IgD-negative memory B cell (primary cell): ENCODE measurements around the gene FAM76A. TPM values are rescaled to one million over a fixed set of nuclear protein-coding genes. Genes with fewer than 3 reads are reported as not detected.

Source experiments
- H3K27ac Mint-ChIP-seq, 3 donors: one replicate each; pipeline ENCODE4 v1.8.0; 2020 to 2022; ENCODE audit warnings: mild to moderate bottlenecking in 3 of 3, mixed read lengths in 3 of 3, moderate library complexity in 1 of 3
- H3K27me3 Mint-ChIP-seq: one replicate; pipeline ENCODE4 v1.8.0; 2021; ENCODE audit warnings: mixed read lengths
- H3K36me3 Mint-ChIP-seq: one replicate; pipeline ENCODE4 v1.8.0; 2020; ENCODE audit warnings: mild to moderate bottlenecking, mixed read lengths
- H3K4me1 Mint-ChIP-seq, 3 donors: one replicate each; pipeline ENCODE4 v1.8.0; 2020 to 2022; ENCODE audit warnings: mixed read lengths in 3 of 3, mild to moderate bottlenecking in 1 of 3
- H3K4me3 Mint-ChIP-seq, 4 donors: one replicate each; pipeline ENCODE4 v1.8.0; 2020 to 2022; ENCODE audit warnings: mild to moderate bottlenecking in 4 of 4, mixed read lengths in 4 of 4, moderate library complexity in 3 of 4
- H3K9me3 Mint-ChIP-seq, 3 donors: one replicate each; pipeline ENCODE4 v1.8.0; 2020 to 2021; ENCODE audit warnings: mixed read lengths in 3 of 3, mild to moderate bottlenecking in 1 of 3
- polyA plus RNA-seq: library from polyadenylated mRNA; unstranded; fragments of 300-500 nt; fragmentation: Illumina TruSeq; gene quantifications from one replicate; pipeline ENCODE4 v1.2.3, GENCODE V29; 2021

The FAM76A gene
- polyA plus RNA-seq, 1 donor from 2014 or later, result 6.5 TPM

GRCh38 chr1:27710574-27710973 is 15.2 kb upstream of the FAM76A start:
- H3K27me3 Mint-ChIP-seq, result peaks cover 2% of the 10 kb centered on the region
- H3K27ac Mint-ChIP-seq, result no peak overlapping the region
- no peak overlapping the region for H3K4me3 Mint-ChIP-seq
- H3K36me3 Mint-ChIP-seq, result no peaks in the 10 kb centered on the region
- H3K4me1 Mint-ChIP-seq, result peaks cover 0 to 2% (median 0%) of the 10 kb centered on the region in 3 donors
- peaks cover 2 to 6% (median 2%) of the 10 kb centered on the region in 3 donors for H3K9me3 Mint-ChIP-seq

GRCh38 chr1:27713139-27713725 is 12.5 kb upstream of the FAM76A start:
- peaks cover 6% of the 10 kb centered on the region for H3K27me3 Mint-ChIP-seq
- H3K9me3 Mint-ChIP-seq, result peaks cover 2 to 15% (median 12%) of the 10 kb centered on the region in 3 donors
- H3K27ac Mint-ChIP-seq, result no peak overlapping the region
- H3K4me1 Mint-ChIP-seq, result no peaks in the 10 kb centered on the region
- H3K4me3 Mint-ChIP-seq, result no peak overlapping the region
- H3K36me3 Mint-ChIP-seq, result peaks cover 3% of the 10 kb centered on the region

- Mint-ChIP-seq H3K36me3 (peaks cover 3% of the 10 kb centered on the region), H3K27ac (no peak overlapping the region), H3K4me1 (no peaks in the 10 kb centered on the region), H3K4me3 (peak overlapping the region in 1 of 4 donors; percentile 70), H3K9me3 (peaks cover 0 to 13% (median 12%) of the 10 kb centered on the region in 3 donors), H3K27me3 (peaks cover 4% of the 10 kb centered on the region)
Observed at GRCh38 chr1:27713869-27714513, 11.8 kb upstream of the FAM76A start.

GRCh38 chr1:27716262-27716895 is 9.4 kb upstream of the FAM76A start:
- peaks cover 4% of the 10 kb centered on the region for H3K27me3 Mint-ChIP-seq
- H3K9me3 Mint-ChIP-seq, result peaks cover 0 to 13% (median 12%) of the 10 kb centered on the region in 3 donors
- H3K36me3 Mint-ChIP-seq, result peaks cover 3% of the 10 kb centered on the region
- H3K4me1 Mint-ChIP-seq, result no peaks in the 10 kb centered on the region
- H3K4me3 Mint-ChIP-seq, result no peak overlapping the region
- no peak overlapping the region for H3K27ac Mint-ChIP-seq

GRCh38 chr1:27719286-27720251 is 6.2 kb upstream of the FAM76A start:
- Mint-ChIP-seq H3K4me3 (no peak overlapping the region), H3K27me3 (peaks cover 4% of the 10 kb centered on the region), H3K27ac (no peak overlapping the region), H3K9me3 (peaks cover 0 to 13% (median 10%) of the 10 kb centered on the region in 3 donors), H3K36me3 (peaks cover 3% of the 10 kb centered on the region), H3K4me1 (peaks cover 0 to 2% (median 0%) of the 10 kb centered on the region in 3 donors)

GRCh38 chr1:27724961-27725373 is 794 bp upstream of the FAM76A start:
- H3K9me3 Mint-ChIP-seq, result no peaks in the 10 kb centered on the region
- peaks cover 8 to 20% (median 18%) of the 10 kb centered on the region in 3 donors for H3K4me1 Mint-ChIP-seq
- peaks cover 1% of the 10 kb centered on the region for H3K36me3 Mint-ChIP-seq
- H3K4me3 Mint-ChIP-seq, result peak overlapping the region; percentile 86 to 98 (median 93)
- H3K27me3 Mint-ChIP-seq, result no peaks in the 10 kb centered on the region
- peak overlapping the region; percentile 91 to 99 (median 99) for H3K27ac Mint-ChIP-seq

- Mint-ChIP-seq H3K27me3 (no peaks in the 10 kb centered on the region), H3K4me3 (peak overlapping the region; percentile 90 to 98 (median 90)), H3K36me3 (peaks cover 1% of the 10 kb centered on the region), H3K4me1 (peaks cover 10 to 22% (median 18%) of the 10 kb centered on the region in 3 donors), H3K27ac (peak overlapping the region; percentile 88 to 97 (median 91)), H3K9me3 (no peaks in the 10 kb centered on the region)
Observed at GRCh38 chr1:27726173-27727044, 648 bp downstream of the FAM76A start.

- H3K4me1 Mint-ChIP-seq, result peaks cover 12 to 22% (median 18%) of the 10 kb centered on the region in 3 donors
- peaks cover 1% of the 10 kb centered on the region for H3K36me3 Mint-ChIP-seq
- H3K27me3 Mint-ChIP-seq, result no peaks in the 10 kb centered on the region
- peak overlapping the region in 2 of 3 donors; percentile 88 to 97 for H3K27ac Mint-ChIP-seq
- H3K9me3 Mint-ChIP-seq, result no peaks in the 10 kb centered on the region
- peak overlapping the region; percentile 85 to 92 (median 90) for H3K4me3 Mint-ChIP-seq
Observed at GRCh38 chr1:27727126-27727525, 1.4 kb downstream of the FAM76A start.

- no peaks in the 10 kb centered on the region for H3K9me3 Mint-ChIP-seq
- no peaks in the 10 kb centered on the region for H3K27me3 Mint-ChIP-seq
- H3K36me3 Mint-ChIP-seq, result peaks cover 7% of the 10 kb centered on the region
- H3K4me1 Mint-ChIP-seq, result peaks cover 0 to 5% (median 0%) of the 10 kb centered on the region in 3 donors
- no peak overlapping the region for H3K27ac Mint-ChIP-seq
- no peak overlapping the region for H3K4me3 Mint-ChIP-seq
Observed at GRCh38 chr1:27736252-27736651, 10.5 kb downstream of the FAM76A start.

- Mint-ChIP-seq H3K36me3 (peaks cover 13% of the 10 kb centered on the region), H3K27me3 (no peaks in the 10 kb centered on the region), H3K27ac (no peak overlapping the region), H3K4me3 (no peak overlapping the region), H3K4me1 (peaks cover 0 to 2% (median 0%) of the 10 kb centered on the region in 3 donors), H3K9me3 (no peaks in the 10 kb centered on the region)
Observed at GRCh38 chr1:27741121-27741520, 15.4 kb downstream of the FAM76A start.

GRCh38 chr1:27744556-27744955 is 18.8 kb downstream of the FAM76A start:
- Mint-ChIP-seq H3K27me3 (no peaks in the 10 kb centered on the region), H3K4me1 (no peaks in the 10 kb centered on the region), H3K4me3 (no peak overlapping the region), H3K9me3 (no peaks in the 10 kb centered on the region), H3K36me3 (peaks cover 11% of the 10 kb centered on the region), H3K27ac (no peak overlapping the region)

- Mint-ChIP-seq H3K4me1 (no peaks in the 10 kb centered on the region), H3K27ac (no peak overlapping the region), H3K36me3 (peaks cover 11% of the 10 kb centered on the region), H3K27me3 (no peaks in the 10 kb centered on the region), H3K9me3 (no peaks in the 10 kb centered on the region), H3K4me3 (no peak overlapping the region)
Observed at GRCh38 chr1:27745466-27745865, 19.7 kb downstream of the FAM76A start.

- peaks cover 0 to 4% (median 0%) of the 10 kb centered on the region in 3 donors for H3K4me1 Mint-ChIP-seq
- no peaks in the 10 kb centered on the region for H3K9me3 Mint-ChIP-seq
- H3K36me3 Mint-ChIP-seq, result peaks cover 9% of the 10 kb centered on the region
- H3K27me3 Mint-ChIP-seq, result no peaks in the 10 kb centered on the region
- H3K4me3 Mint-ChIP-seq, result no peak overlapping the region
- no peak overlapping the region for H3K27ac Mint-ChIP-seq
Observed at GRCh38 chr1:27752360-27752759, 26.6 kb downstream of the FAM76A start.

- H3K27me3 Mint-ChIP-seq, result no peaks in the 10 kb centered on the region
- no peak overlapping the region for H3K27ac Mint-ChIP-seq
- H3K4me3 Mint-ChIP-seq, result no peak overlapping the region
- H3K9me3 Mint-ChIP-seq, result no peaks in the 10 kb centered on the region
- H3K4me1 Mint-ChIP-seq, result peaks cover 0 to 4% (median 0%) of the 10 kb centered on the region in 3 donors
- H3K36me3 Mint-ChIP-seq, result peaks cover 11% of the 10 kb centered on the region
Observed at GRCh38 chr1:27755286-27755685, 29.5 kb downstream of the FAM76A start.
